Lung microvascular endothelial cell (primary cell): ENCODE measurements around the gene MPZ. TPM values are rescaled to one million over a fixed set of nuclear protein-coding genes. Genes with fewer than 3 reads are reported as not detected.
A peak's percentile ranks its signal among the peaks of the same experiment; 100 is the strongest.
"Not testable (repeated sequence)": the region's sequence is repeated elsewhere in the genome, so short reads cannot be mapped to it uniquely, and the experiment has no call there.

ENCODE experiments used
- DNase-seq, 2 donors: peaks; one replicate each; pipeline versions ENCODE4 v3.0.0 to v3.0.0-alpha.2; 2010; ENCODE audit warnings: low read depth in 2 of 2
- total RNA-seq: library from RNA; depleted of rRNA; stranded (reverse); fragments of >200 nt; gene quantifications from 2 replicates; pipeline ENCODE4 v1.2.1, GENCODE V29; 2014

The MPZ gene
- total RNA-seq, 1 donor from 2014 or later: 0.60 TPM

DNA sequence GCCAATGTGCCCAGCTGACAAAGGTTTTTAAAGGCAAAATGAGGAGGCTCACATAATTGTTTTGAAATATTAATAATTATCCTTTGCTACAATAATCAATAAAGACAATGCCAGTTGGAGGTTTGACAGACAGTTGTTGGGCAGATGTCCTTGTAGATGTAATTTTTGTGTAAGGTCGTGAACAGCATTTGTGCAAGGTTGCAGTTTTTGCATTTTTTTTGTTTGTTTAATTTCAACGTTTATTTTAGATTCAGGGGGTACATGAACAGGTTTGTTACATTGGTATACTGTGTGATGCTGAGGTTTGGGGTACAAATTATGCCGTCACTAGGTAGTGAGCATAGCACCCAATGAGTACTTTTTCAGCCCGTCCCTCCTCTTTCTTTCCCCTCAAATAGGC lies 9.3 kb downstream of the MPZ start:
- DNase-seq: no peak

DNA sequence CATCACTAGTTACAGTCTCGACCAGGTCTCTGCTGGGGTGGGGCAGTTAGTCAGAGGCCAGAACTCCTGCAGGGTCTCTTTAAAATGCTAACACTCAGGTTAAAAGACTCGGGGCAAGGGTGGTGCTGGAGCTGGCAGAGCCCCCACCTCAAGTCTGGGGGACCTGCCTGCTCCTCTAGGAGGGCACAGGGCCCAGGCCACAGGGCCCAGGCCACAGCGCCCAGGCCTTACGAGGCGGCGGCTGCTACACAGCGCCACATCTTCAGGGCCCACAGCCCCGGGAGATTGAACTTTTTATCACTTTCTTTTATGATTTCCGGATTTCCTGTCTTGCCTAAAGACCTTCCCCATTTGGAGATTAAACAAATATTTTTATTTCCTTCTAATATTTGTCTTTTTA lies 10.4 kb downstream of the MPZ start:
- DNase-seq: no peak

DNA sequence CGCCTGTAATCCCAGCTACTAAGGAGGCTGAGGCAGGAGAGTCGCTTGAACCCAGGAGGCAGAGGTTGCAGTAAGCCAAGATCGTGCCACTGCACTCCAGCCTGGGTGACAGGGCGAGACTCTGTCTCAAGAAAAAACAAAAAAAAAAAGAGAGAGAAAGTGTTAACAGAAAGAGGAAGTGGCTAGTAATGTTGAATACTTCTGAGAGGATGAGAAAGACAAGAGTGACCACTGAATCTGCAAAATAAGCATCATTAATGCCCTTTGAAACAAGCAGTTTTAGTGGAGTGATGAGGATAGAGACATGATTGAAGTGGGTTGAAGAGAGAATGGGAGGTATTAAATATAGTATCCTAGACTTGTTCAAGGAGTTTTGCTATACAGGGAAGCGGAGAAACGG lies 11.7 kb downstream of the MPZ start:
- DNase-seq: no peak

DNA sequence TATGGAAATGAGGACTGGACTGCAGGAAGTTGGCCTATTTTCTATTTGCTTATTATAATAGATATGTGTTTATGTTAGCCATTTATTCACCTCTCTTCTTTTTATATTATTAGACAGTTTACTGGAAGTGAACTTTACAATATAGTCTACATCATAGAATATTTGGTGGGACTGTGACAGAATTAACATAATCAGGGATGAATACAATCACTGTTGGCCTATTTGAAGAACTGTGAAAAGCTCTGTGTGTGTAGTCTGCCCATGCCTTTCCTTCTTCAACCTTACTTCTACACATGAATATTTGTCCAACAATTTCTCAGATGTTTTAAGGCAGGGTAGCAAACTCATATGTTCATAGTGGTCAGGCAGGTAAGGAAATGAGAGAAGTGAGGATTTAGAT lies 12.4 kb downstream of the MPZ start:
- no peak for DNase-seq

DNA sequence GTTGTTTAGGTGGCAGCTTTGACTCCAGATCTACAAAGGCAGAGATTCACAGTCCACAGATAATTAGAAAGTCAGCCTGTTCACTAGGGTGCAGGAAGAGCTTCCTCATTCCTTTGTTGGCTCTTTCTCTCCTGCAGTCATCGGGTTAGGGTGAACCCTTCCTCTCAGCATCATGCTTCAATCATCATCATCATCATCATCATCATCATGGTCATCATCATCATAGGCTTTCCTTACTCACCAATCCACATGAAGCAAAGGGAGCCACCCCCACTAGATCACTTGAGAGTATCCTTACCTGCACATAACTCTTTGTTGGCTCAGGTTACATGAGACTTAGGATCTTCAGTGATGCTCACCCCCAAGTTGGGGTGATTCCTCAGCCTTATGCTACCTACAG lies 19.0 kb downstream of the MPZ start:
- DNase-seq: no peak

DNA sequence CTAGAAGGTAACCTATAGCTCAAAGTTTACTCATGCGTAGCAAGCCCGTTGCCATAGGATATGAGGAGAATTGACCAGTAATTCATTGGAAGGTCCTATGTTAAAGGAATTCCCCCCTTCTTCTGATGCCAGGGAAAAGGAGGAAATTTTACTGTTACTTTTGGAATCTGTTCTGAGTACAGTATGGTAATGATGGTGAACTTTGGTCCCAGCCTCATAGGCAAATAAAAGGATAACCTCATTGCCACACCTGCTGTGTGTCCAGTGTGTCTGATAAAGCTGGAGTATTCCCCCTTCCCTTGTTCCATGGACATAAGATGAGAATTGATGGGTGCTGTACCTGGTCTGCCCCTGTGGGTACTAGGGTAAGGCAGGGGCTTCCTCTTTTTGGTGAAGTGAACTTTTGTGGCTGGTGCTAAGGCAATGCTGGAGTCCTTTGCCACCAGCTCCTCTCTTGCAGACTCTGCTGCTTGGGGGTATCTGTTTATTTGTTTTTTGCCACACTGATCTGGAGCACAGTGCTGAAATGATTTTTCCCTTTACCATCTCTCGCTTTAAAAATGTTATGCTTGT lies 22.2 kb downstream of the MPZ start:
- no peak for DNase-seq

DNA sequence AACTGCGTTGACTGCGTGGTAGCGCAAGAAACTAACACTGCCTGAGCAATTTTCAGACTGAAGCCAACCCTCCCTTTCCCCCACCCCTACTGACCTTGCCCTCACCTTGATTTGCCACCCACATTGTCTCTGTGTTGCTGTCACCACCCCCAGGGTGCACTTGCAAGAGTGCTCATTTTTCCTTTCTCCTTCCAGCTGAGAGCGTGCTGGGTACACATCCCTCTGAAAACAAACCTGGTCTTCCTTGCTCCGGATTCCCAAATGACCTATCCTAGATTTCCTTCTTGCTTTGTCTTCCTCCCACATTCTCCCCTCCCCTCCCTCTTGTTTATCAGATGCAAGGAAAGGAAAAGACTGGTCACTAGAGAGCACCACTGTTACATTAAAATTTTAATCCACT lies 24.2 kb downstream of the MPZ start:
- DNase-seq: no peak

DNA sequence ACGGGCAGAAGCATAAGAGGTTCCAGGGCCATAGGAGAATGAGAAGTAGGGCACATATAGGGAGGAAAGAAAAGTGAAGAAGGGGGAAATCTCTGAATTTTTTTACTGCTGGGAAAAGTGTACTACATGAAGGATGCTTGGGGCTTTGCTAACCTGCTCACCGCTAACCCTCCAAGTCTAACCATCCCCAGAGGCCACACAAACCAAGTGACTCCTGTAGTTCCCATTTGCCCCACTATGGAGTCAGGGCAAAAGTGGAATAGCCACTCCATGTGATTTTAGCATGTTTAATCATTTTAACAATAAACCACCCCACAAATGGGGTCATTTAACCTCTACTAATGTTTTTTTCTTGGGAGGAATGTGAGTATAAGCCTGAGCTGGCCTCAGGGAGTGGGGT lies 24.7 kb downstream of the MPZ start:
- no peak for DNase-seq

DNA sequence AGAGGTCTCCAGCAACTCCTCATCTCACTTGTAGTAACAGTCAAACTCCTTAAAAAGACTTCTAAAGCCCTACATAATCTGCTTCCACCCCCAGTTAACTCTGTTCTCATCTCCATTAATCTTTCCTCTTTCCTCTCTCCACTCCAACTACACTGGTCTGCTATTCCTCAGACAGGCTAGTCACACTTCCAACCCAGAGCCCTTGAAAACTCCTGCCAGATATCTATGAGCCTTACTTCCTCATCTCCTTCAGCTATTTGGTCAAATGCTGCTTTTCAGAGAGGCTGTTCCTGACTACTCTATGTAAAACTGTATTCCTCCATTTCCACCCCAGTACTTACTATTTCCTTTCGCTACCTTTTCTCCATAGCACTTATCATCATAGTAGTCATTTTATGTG lies 26.8 kb downstream of the MPZ start:
- no peak for DNase-seq

DNA sequence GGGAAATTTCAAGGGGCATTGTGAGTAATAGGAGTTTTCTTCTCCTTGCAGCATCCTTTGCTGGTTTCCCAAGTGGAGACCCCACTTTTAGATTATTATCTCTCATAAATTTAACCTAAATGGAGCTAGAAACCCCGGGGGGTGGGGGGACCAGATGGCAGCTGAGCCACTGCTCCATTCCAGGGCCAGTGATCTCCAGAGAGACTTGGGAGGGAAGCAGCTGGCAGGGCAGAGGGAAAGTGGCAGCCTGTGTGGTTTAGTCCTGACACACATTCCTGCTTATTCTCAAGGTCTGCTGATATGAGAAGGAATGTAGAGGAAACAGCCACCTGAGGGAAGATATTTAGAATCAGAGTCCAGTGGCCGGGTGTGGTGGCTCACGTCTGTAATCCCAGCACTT lies 34.9 kb downstream of the MPZ start:
- no peak for DNase-seq

DNA sequence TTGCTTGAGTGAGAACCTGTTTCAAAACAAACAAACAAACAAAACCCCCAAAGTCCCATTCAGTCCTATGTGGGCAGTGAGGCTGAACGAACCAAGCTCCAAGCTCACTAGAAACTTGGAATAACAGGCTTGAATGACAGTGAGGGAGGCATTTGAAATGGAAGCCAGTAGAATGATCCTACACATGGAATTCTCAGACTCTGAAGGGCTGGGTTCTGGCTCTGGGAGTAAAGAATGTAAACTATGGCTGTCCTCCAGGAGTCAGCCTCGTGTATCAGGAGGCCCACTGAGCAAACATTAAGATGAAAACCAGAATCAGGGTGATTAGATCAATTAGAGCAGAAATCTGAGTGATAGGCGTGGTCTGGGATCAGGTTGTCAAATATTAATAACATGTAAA lies 36.4 kb downstream of the MPZ start:
- DNase-seq: no peak

DNA sequence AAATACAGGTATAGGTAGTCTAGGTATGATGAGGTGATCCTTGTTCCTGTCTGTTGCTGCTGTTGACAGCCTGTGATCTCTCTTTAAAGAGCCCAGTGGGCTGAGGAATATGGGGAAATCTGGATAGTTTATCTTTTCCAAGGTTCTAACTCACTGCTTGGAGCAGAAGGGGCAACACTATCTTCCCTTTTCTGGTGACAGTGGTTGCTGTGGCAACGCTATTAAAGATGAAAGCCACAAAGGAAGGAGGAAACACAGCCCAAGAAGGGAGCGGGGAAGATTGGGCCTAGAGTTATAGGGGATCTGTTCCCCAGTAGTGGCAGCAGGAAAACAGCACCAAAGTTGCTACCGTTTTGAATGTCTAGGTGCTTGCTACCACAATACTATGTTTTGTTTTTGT lies 42.4 kb downstream of the MPZ start:
- DNase-seq: no peak

DNA sequence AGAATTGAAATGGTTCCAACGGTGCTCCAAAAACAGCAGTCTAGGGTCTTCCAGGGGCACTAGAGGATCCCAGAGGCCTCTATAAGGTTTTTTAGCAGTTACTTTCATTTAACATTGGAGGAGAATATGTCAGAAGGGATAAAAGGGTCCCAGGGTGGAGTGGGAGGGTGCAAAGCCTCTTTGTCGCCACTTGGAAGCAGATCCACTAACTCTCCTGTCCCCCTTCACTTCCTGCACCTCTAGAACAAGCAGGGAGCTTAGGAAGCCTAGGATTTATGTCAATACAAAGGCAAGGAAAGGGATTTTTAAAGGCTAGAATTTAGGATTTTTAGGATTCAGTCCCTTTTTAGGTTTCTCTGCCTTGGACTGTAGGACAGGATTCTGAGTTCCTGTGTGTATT lies 42.9 kb downstream of the MPZ start:
- no peak for DNase-seq

DNA sequence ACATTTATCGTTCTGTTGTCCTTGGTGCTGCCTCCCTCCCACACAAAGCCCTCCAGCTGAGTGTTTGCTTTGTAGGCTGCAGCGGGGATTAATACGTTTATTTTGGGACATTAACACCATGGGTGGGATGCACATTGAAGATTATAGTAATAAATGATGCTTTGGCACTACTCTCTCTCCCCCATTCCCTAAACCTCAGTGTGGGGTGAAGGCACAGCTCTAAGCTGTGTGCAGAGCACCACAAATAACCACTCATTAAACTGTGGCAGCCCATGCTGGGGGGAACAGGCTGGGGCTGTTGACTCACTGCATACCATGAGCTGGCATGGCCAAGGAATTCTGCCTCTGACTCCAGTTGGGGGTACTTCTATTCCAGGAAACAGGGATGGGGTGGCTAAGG lies 43.6 kb downstream of the MPZ start:
- DNase-seq: no peak

DNA sequence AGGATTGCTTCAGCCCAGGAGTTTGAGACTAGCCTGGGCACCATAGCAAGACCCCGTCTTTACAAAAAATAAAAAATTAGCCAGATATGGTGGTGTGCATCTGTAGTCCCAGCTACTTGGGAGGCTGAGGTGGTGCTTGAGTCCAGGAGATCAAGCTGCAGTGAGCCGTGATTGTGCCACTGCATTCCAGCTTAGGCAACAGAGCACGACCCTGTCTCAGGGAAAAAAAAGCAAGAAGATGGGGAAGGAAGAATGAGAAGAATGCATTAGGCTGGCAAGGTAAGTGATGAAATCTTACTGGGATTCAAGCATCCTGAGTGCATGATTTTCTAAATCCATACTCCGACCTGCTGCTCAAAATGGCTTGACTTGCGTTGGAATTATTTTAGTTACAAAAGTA lies 44.5 kb downstream of the MPZ start:
- DNase-seq: no peak

DNA sequence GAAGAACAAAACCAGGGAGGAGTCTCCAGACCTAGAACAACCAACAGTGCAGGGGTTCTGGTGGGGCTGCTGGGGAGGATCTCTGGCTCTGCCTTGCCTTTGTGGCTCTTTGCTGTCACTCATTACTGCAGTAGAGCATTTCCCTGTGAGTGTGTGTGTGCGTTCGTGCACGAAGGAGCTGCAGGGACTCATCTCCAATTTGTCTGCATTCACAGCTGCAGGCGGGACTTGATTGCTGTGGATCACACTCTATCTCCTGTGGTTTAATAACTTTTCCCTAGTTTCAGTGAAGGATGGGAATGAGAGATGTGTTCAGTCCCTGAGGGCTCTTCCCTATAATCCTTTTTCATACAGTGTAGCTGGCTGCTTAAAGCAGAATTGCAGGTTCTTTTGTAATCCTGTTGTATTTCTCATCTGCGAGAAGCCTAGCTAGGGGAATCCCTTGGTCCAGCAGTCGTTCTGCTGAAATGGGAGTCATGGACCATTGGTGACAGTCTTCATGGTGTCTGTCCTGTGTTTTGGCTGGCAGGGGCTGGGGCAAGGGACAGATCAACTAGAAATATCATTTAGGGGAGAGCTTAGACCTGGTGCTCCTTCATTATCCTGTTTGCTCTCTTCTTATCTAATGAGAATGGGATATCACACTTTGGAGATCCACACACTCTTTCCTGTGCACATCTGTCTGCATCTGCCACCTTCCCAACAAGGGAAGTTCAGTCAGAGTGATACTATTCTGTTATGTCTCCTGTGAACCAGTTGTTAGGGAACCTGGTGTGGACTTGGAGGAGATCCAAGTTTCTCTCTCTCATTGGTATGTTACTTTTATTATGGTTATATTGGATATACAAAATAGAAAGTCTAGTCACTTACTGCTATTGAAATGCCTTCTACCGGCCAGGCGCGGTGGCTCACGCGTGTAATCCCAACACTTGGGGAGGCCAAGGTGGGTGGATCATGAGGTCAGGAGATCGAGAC lies 48.2 kb downstream of the MPZ start:
- peak; percentile 4 to 72 for DNase-seq

DNA sequence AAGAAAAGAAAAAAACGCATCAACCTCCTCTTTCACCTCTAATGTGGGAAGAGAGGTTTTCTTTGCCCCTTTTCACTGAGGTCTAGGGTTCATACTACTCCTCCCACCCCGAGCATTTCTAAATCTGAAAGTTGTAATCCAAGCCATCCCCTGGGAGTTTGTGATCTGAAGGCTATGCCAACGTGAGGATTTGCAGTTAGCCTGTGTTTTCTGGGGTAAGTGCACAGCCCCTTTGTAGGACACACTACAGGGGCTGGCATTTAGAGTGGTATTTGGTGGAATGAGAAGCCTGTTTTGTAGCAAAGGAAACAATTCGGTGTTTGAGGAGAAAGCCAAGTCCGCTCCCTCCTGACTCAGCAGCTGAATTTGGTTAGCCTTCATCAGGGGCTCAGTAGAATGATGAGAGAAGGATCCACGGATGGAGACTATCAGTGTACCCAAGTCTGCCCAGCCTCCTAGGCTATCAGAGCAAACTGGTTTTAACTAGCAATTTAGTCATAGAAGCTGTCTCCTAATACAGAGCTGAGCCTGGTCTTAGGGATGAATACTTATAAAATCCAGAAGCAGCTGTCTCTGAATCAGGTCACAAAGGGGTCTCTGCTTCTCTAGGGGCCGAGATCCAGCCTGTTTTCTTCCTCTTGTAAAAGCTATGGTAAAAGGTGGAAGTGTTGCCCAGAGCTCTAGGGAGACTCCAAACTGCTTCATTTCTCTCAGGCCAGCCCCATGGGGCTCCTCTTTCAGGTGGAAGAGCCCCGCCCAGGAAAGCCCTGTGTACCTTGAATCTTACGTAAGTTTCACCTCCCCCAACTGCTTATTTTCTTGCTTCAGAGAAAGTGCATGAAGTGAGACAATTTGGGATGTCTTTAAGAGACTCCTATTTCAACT lies 49.1 kb downstream of the MPZ start:
- no peak for DNase-seq

DNA sequence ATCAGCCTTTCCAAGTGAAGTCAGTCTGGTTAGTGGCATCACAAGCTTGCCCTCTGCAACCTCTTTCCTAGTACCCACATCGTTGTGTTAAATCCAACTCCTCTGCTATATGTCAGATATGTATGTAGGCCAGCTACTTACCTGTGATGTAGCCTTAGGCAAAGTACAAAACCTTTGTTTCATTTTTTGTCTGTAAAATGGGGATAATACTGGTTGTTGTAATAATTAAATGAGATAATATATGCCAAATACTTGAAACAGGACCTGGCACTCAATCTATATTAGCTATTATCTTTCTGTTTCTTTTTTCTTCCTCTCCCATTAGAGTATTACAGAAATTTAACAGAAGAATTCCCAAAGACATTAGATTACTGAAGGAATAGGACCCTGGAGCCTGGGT lies 50.0 kb downstream of the MPZ start:
- DNase-seq: no peak

DNA sequence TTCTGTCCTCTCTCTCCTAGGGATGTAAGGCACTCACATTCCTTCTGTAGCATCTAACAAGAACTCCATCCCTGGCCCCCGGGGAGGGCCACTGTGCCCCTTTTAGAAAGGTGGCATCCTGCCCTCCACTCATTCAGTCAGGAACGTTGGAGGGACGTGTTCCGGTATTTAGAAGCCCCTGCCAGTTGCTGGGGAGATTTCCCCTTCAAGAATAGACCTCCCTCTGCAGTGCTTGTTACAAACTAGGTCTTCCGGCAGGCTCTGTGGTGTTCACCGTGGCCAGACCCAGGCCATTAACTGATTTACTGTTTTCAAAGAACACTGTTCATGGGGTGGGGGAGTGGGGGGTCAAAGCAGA lies 50.4 kb downstream of the MPZ start:
- no peak for DNase-seq

DNA sequence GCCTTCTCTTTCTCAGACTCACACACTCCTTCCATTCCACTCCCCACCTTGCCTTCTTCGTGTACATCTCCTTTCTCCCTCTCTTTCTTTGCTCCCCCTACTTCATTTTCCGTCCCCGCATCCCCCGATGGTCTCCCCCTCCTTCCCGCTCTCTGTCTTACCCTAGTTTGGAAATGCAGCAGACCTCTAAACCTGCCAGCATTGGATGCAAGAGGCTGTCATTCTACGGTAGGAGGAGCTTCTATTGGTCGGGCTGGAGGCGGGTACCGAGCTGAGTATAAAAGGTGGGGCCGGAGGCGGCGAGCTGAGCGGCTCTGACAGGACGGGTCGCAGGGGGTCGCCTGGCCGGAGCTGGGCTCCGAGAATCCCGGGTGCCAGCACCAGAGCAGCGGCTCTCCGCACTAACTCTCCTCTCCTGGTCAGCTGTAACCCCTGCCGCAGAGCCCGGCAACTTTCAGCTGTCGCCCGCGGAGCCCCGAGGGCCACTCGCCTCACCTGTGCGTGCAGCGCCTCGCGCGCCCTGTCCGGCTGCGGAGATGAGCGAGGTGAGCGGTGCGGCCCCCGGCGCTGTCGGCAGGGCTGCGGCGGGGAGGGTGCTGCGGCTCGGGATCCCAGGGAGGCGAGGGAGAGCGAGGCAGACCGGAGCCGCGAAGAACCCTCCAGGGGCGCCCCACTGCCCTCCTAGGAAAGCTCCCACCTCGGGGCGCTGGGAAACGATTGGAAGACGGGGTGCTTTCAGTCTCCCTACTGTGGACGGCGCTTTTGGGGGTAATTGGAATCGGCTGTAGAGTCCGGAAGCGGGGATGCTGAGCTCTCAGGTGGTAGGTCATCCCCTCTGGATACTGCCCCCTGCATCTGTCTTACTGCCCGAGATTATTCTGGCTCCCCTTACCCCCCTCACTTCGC lies 51.1 kb downstream of the MPZ start, which contains the start of gene PCP4L1:
PCP4L1 (plus strand) TSS at position 307 of the 906 bp plus-strand sequence; CDS start at position 537, 230 bp downstream.
- DNase-seq: peak; percentile 45

DNA sequence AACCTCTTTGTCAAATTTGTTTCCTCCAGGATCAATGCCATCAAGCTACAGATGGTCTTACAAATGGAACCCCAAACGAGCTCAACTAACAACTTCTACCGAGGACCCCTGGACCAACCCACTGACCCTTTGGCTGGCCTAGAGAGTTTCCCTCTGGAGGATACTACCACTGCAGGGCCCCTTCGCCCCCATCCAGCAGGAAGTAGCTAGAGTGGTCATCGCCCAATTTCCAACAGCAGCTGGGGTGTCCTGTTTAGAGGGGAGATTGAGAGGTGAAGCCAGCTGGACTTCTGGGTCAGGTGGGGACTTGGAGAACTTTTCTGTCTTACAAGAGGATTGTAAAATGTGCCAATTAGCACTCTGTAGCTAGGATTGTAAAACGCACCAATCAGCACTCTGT lies 52.7 kb downstream of the MPZ start:
- not testable (repeated sequence) for DNase-seq
